Karpas-422 (cell line): ENCODE results near the gene TRPM1. TPM values are rescaled to one million over a fixed set of nuclear protein-coding genes. Genes with fewer than 3 reads are reported as not detected.

Experiments used
- DNase-seq: peaks from one replicate; pipeline ENCODE4 v3.0.0-alpha.2; 2015
- H2AFZ ChIP-seq: fragments of 200-600 bp; sonication (generic); 2 replicates; pipeline ENCODE4 v1.6.1; 2014; ENCODE audit warnings: antibody characterized with exemption, low read length, mixed read lengths
- H3K27ac ChIP-seq: fragments of 200-600 bp; sonication (generic); 2 replicates; pipeline ENCODE4 v1.5.1; 2014; ENCODE audit warnings: mild to moderate bottlenecking, low read length, moderate library complexity
- H3K27me3 ChIP-seq: fragments of 200-600 bp; sonication (generic); 2 replicates; pipeline ENCODE4 v1.6.1; 2014; ENCODE audit warnings: low read length, mixed read lengths
- H3K36me3 ChIP-seq: fragments of 200-600 bp; sonication (generic); 2 replicates; pipeline ENCODE4 v1.6.1; 2014; ENCODE audit warnings: low read length, mixed read lengths; ENCODE audit not compliant: insufficient read depth
- H3K4me1 ChIP-seq: fragments of 200-600 bp; sonication (generic); 2 replicates; pipeline ENCODE4 v1.6.1; 2014; ENCODE audit warnings: mild to moderate bottlenecking, low read length, mixed read lengths
- H3K4me2 ChIP-seq: fragments of 200-600 bp; sonication (generic); 2 replicates; pipeline ENCODE4 v1.6.1; 2014; ENCODE audit warnings: low read length, low read depth, mild to moderate bottlenecking; ENCODE audit not compliant: poor library complexity, severe bottlenecking
- H3K4me3 ChIP-seq: fragments of 200-600 bp; sonication (generic); 2 replicates; pipeline ENCODE4 v1.5.1; 2014; ENCODE audit warnings: mild to moderate bottlenecking, antibody characterized with exemption, low read length, mixed read lengths
- H3K79me2 ChIP-seq: fragments of 200-600 bp; sonication (generic); 2 replicates; pipeline ENCODE4 v1.6.1; 2014; ENCODE audit warnings: mild to moderate bottlenecking, low read length, mixed read lengths
- H3K9ac ChIP-seq: fragments of 200-600 bp; sonication (generic); 2 replicates; pipeline ENCODE4 v1.6.0; 2014; ENCODE audit warnings: low read length
- H3K9me2 ChIP-seq: fragments of 200-600 bp; sonication (generic), shearing (Covaris generic); replicated peaks from 2 replicates; pipeline ENCODE4 v1.6.0; 2014; ENCODE audit warnings: mild to moderate bottlenecking, low read length, moderate library complexity; ENCODE audit not compliant: insufficient read depth
- H3K9me3 ChIP-seq: fragments of 300-700, 200-600 bp; sonication (generic); 2 replicates; pipeline ENCODE4 v1.6.1; 2014; ENCODE audit warnings: low read length, mixed read lengths
- H4K20me1 ChIP-seq: fragments of 200-600 bp; sonication (generic); 2 replicates; pipeline ENCODE4 v1.6.1; 2014; ENCODE audit warnings: mild to moderate bottlenecking, antibody characterized with exemption, low read length, low read depth; ENCODE audit not compliant: insufficient read depth
- total RNA-seq: library from RNA; depleted of rRNA; stranded (reverse); fragments of >200 nt; shearing (Covaris generic); gene quantifications from 2 replicates; pipeline ENCODE4 v1.2.3, GENCODE V29; 2014; ENCODE audit warnings: low replicate concordance

The TRPM1 gene
- total RNA-seq, 1 experiment from 2014 or later = not detected

DNA sequence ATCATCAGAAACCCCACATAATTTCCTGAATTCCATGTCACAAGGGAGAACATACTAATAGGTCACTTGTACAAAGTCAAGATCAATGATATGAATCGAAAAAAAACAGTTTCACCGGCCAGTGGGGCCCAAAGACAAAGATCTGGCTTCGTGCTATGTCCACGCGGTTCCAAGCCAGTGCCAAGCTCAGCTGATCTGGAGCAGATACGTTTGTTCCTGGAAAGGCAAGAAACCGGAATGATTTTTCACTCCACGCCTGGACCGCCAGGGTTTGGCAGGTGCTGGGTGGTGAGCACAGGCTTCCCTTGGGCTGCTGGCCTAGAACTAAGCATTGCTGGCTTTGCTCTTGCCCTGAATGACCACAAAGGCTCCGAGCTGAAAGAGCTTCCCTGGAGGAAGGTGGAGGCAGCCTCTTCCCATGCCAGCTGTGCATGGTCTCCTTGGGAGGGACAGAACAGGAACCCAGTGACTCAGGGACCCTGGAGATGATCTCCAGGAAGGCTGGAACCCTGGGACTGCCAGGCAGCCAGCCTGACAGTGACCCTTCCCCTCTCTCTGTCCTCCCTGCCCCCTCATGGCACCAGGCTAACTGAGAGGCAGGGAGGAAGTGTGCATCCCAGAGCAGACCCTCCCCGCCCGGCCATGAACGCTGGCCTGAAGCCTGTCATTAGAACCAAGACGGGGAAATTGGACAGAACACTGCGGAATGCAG lies 40.9 kb downstream of the TRPM1 start:
- H3K4me1 ChIP-seq = no peaks in the 10 kb centered on the region
- no peak overlapping the region for H3K4me3 ChIP-seq
- no peaks in the 10 kb centered on the region for H3K36me3 ChIP-seq
- no peak overlapping the region for H2AFZ ChIP-seq
- no peaks in the 10 kb centered on the region for H4K20me1 ChIP-seq
- no peak for DNase-seq
- H3K4me2 ChIP-seq = no peak overlapping the region
- no peak overlapping the region for H3K9ac ChIP-seq
- H3K9me3 ChIP-seq = no peaks in the 10 kb centered on the region
- no peak overlapping the region for H3K27ac ChIP-seq
- no peaks in the 10 kb centered on the region for H3K9me2 ChIP-seq
- no peaks in the 10 kb centered on the region for H3K79me2 ChIP-seq
- no peaks in the 10 kb centered on the region for H3K27me3 ChIP-seq

DNA sequence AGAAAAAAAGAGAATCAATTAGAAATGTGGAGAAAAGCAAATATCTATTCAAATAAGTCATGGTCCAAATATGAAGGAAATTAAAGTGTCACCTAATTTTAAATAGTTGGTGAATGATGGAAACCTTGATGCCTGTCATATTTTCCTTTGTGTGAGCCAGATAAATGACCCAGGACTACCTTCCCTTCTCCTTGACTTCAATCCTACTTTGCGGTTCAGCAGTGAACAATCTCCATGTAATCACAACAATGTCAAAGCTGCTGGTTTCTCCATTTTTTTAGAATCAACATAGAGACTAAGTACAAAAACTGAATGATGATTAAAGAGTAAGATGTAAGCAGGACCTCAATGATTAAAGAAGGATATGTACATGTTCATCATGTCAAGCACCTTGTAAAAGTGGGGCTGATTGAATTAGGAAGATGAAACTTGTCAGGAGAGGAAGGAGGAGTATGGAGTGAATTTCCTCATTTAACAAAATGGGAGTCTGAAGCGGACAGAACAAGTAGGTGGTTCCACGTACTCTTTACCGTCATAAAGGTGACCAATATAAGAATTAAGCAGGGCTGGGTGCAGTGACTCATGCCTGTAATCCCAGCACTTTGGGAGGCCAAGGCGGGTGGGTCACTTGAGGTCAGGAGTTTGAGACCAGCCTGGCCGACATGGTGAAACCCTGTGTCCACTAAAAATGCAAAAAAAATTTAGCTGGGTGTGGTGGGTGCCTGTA lies 43.1 kb downstream of the TRPM1 start:
- no peaks in the 10 kb centered on the region for H3K9me3 ChIP-seq
- H3K9ac ChIP-seq = no peak overlapping the region
- H3K36me3 ChIP-seq = no peaks in the 10 kb centered on the region
- no peaks in the 10 kb centered on the region for H3K9me2 ChIP-seq
- H3K27me3 ChIP-seq = no peaks in the 10 kb centered on the region
- H3K27ac ChIP-seq = no peak overlapping the region
- H3K4me2 ChIP-seq = no peak overlapping the region
- H2AFZ ChIP-seq = no peak overlapping the region
- DNase-seq = no peak
- no peak overlapping the region for H3K4me3 ChIP-seq
- H4K20me1 ChIP-seq = no peaks in the 10 kb centered on the region
- no peaks in the 10 kb centered on the region for H3K79me2 ChIP-seq
- no peaks in the 10 kb centered on the region for H3K4me1 ChIP-seq

DNA sequence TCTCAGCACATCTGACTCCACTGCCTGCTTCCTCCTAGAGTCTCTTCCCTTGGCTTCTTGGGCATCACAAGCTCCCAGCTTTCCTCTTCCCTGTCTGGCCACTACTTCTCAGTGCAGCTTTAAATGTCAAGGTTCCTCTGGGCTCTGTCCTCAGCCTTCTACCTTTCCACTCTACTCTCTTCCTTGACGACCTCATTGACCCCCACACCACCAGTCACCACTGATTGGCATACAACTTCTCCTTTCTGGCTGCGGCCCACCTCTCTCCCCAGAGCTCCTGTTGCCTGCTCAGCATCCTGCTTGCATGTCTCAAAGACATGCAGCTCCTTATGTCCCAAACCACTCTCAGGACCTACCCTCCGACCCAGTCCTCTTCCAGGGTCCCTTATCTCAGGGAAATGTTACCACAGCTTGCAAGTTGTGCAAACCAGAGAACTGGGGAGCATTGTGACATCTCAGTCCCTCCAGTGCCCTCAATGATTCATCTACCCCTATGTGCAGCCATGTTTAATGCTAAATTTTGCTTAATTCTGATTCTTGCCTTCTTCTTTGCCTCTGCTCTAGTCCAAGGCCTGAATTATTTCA lies 49.9 kb downstream of the TRPM1 start:
- H3K4me3 ChIP-seq = no peak overlapping the region
- no peaks in the 10 kb centered on the region for H3K9me2 ChIP-seq
- no peaks in the 10 kb centered on the region for H3K79me2 ChIP-seq
- no peak overlapping the region for H3K4me2 ChIP-seq
- H2AFZ ChIP-seq = no peak overlapping the region
- no peaks in the 10 kb centered on the region for H3K9me3 ChIP-seq
- peaks cover 9% of the 10 kb centered on the region for H3K4me1 ChIP-seq
- H3K27me3 ChIP-seq = no peaks in the 10 kb centered on the region
- H4K20me1 ChIP-seq = no peaks in the 10 kb centered on the region
- DNase-seq = no peak
- H3K27ac ChIP-seq = no peak overlapping the region
- H3K36me3 ChIP-seq = no peaks in the 10 kb centered on the region
- H3K9ac ChIP-seq = no peak overlapping the region

DNA sequence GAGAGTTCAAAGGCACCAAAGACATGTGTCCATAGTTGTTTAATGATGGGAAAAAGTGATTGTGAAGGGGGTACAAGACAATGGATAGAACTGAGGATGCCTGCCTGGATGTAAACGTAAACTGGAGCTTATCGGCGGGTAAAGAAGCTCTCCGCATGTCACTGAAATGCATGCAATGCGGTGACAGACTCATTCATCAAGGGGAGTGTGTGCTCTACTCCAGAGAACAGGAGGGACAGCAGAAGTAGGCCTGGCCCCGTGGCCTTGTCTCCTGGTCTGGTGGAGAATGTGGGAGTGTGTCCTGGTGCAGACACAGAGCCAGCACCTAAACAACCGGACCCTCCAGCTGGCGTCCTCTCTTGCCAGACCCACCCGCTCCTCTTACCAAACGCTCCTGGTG lies 50.6 kb downstream of the TRPM1 start:
- Histone ChIP-seq H3K4me1 (peaks cover 10% of the 10 kb centered on the region), H4K20me1 (no peaks in the 10 kb centered on the region), H2AFZ (no peak overlapping the region; the same call in 1 of the 2 replicates), H3K36me3 (no peaks in the 10 kb centered on the region), H3K9ac (no peak overlapping the region), H3K27ac (no peak overlapping the region), H3K9me2 (no peaks in the 10 kb centered on the region), H3K4me2 (no peak overlapping the region), H3K4me3 (no peak overlapping the region), H3K79me2 (no peaks in the 10 kb centered on the region), H3K9me3 (no peaks in the 10 kb centered on the region), H3K27me3 (no peaks in the 10 kb centered on the region)
- no peak for DNase-seq

DNA sequence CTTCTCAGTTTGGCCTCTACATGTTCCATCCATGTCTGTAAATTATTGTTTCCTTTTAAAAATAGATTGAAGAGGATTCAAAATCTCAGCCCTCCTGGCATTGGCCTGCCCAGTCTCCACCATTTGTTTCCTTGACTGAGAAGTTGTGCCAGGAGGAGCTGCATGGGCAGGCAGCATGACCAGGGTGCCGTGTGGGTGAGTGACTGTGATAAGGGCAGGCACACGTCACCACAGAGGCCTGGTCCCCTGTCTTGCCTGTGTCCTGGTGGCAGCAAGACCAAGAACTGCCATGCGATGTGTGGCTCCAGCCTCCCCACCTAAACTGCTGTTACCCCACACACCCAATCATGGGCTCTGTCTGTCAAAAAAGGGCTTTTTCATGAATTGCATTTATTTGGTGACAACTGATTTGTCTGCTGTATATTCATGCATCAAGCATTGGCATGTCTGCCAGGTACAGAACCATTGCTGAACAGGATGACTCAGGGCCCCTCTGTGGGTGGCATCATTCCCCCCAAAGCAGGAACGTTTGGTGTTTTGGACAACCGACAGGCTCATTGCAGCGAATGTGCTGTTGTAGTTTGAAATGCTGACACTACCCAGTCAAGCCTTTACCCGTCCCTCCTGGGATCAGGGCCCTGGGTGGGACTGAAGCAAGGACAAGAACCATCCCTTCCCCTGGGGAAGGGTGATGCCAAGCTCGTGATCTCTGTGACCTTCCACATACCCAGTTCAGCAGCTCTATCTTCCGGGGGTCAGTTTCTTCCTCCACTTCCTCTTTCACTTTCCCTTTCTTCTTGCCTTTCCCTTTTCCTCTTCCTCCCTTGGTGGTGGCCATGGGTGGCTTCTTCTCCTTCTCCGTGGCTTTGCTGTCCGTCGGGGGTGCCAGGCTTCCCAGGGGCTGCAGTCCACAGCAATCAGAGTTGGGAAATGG lies 51.6 kb downstream of the TRPM1 start:
- peak; percentile 49 for DNase-seq
- Histone ChIP-seq H3K79me2 (no peaks in the 10 kb centered on the region), H3K36me3 (no peaks in the 10 kb centered on the region), H2AFZ (peak overlapping the region; percentile 72; the same call in 1 of the 2 replicates), H4K20me1 (no peaks in the 10 kb centered on the region), H3K27ac (no peak overlapping the region), H3K9me3 (no peaks in the 10 kb centered on the region), H3K4me3 (no peak overlapping the region; the same call in 1 of the 2 replicates), H3K9ac (no peak overlapping the region), H3K27me3 (no peaks in the 10 kb centered on the region), H3K9me2 (no peaks in the 10 kb centered on the region), H3K4me1 (peaks cover 13% of the 10 kb centered on the region), H3K4me2 (peak overlapping the region; percentile 19)

DNA sequence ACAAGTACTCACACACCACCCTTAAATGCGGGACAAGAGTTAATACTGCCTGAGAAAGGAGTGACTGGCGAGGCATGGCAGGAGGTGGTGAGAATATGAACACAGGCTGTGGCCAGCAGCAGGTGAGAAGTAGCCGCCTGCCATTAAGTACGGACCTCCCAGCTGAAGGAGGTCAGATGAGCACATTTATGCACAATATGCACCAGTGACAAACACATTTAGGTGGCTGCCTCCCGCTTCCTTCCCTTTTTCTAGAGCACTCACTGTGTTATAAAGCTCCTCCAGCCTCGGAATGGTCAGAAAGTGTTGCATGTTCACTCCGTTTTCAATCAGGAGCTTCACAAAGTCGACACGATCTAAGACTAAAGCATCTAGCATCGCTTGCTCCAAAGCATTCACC lies 52.4 kb downstream of the TRPM1 start:
- H3K27ac ChIP-seq = no peak overlapping the region
- no peak overlapping the region for H2AFZ ChIP-seq
- H3K4me2 ChIP-seq = no peak overlapping the region
- no peaks in the 10 kb centered on the region for H3K36me3 ChIP-seq
- H3K4me3 ChIP-seq = no peak overlapping the region
- H3K9ac ChIP-seq = no peak overlapping the region
- H3K9me3 ChIP-seq = no peaks in the 10 kb centered on the region
- H4K20me1 ChIP-seq = no peaks in the 10 kb centered on the region
- no peaks in the 10 kb centered on the region for H3K27me3 ChIP-seq
- no peaks in the 10 kb centered on the region for H3K79me2 ChIP-seq
- no peaks in the 10 kb centered on the region for H3K9me2 ChIP-seq
- no peak for DNase-seq
- H3K4me1 ChIP-seq = peaks cover 13% of the 10 kb centered on the region

DNA sequence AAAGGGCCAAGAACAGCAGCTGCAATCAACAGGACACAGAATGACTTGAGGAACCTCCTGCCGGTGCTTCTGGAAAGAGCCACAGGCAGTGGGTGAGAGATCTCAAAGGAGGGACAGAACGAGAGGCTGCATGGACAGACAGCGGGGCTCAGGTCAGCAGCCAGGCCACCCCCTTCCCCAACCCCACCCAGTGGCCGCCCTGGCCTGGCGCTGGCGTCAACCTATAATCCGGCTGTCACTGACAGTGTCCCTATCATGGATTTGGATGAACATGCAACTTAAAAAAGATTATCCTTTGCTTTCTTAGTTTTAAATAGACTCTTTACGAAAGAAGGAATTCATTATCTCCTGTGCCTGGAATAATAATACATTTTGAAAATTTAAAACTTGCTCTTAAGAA lies 54.1 kb downstream of the TRPM1 start:
- no peaks in the 10 kb centered on the region for H3K79me2 ChIP-seq
- no peak for DNase-seq
- no peak overlapping the region for H2AFZ ChIP-seq
- no peaks in the 10 kb centered on the region for H3K27me3 ChIP-seq
- H3K9me2 ChIP-seq = no peaks in the 10 kb centered on the region
- H3K4me2 ChIP-seq = no peak overlapping the region
- no peak overlapping the region for H3K27ac ChIP-seq
- no peak overlapping the region for H3K9ac ChIP-seq
- no peaks in the 10 kb centered on the region for H3K36me3 ChIP-seq
- H3K9me3 ChIP-seq = no peaks in the 10 kb centered on the region
- no peak overlapping the region for H3K4me3 ChIP-seq
- no peaks in the 10 kb centered on the region for H4K20me1 ChIP-seq
- peaks cover 13% of the 10 kb centered on the region for H3K4me1 ChIP-seq
